ENCODE measurements around the gene SNX25.
"Not testable (repeated sequence)": the region's sequence is repeated elsewhere in the genome, so short reads cannot be mapped to it uniquely, and the experiment has no call there.

SNX25 gene

DNA sequence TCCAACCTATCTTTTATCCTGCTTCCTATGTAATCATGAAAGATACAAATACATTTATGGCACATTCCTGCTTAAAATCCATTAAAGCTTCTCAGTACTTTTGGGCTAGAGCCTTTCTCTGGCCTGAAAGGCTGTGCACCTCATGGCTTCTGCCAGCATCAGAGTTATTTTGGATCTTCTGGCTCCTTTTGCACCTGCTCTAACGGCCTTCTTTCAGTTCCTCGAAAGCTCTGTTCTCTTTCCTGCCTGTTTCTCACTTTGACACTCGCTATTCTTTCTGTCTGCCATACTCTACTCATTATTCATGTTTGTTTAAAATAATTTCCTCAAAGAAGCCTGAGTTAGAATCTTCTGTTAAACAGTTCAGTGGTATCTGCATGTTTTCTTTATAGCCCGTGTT lies 100.4 kb downstream of the SNX25 start:
- no peak for DNase-seq

DNA sequence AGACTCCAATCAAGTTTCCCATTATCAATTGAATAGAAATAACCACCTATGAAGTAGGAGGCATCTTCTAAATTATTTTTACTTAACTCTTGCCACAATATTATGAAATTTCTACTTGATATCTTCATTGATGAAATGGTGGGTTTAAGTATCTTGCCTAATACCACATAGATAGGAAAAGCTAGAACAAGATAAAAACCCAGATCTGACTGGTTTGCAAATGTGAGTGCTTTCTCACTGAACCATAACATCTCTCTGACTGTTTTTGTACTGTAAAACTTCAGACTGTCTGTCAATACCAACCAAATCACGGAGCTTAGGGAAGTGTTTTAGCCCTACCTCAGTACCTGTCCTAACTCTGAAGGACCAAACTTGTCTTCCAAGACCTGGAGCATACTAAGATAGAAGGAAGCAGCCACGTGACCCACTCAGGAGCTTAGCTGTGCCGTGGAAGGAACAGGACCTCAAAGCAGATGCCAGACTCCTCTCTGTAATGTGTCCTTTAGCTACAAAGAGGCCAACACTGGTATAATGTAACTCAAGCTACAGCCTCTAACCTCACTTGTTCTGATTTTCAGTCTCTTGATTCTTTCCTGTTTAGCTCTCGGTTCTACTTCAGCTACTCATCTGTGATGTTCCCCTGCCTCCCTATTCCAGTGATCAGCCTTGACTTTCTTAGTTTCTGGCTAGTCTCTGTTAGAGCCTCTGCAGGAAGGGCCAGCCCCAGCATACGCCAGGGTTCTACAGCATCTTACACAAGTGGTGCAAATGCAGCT lies 101.9 kb downstream of the SNX25 start:
- no peak for DNase-seq

DNA sequence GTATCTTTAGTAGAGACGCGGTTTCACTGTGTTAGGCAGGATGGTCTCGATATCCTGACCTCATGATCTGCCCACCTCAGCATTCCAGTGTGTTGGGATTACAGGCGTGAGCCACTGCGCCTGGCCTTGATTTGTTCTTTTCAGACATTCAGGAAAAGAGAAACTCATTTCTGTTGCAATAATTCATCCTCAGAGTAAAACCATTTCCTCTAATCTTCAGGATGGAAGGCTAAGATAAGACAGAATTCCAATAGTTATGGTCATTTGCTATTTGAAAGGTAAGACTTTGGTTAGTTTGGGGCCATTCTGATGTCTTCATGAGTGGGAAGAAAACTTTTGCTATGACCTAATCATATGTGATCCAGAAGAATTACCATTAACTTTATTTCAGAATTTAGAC lies 103.3 kb downstream of the SNX25 start:
- DNase-seq: no peak

DNA sequence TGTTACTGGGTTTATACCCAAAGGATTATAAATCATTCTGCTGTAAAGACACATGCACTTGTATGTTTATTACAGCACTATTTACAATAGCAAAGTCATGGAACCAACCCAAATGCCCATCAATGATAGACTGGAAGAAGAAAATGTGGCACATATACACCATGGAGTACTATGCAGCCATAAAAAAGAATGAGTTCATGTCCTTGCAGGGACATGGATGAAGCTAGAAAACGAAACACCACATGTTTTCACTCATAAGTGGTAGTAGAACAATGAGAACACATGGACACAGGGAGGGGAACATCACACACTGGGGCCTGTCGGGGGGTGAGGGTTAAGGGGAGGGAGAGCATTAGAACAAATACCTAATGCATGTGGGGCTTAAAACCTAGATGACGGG lies 108.1 kb downstream of the SNX25 start:
- not testable (repeated sequence) for DNase-seq

DNA sequence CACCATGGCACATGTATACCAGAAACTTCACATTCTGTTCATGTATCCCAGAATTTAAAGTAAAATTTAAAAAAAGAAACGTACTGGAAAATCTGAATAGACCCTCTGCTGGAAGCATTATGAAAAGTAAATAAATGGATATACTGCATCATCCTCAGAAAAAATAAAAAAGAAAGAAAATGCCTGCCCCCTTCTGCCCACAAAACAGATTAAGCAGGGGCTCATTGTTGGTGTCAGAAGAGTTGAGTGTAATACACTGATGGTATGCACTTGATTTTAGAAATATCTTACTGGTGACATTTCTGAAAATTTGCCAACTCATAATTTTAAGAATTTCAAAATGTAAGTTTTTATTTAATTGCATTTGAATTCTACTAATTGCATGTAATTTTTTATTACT lies 108.5 kb downstream of the SNX25 start:
- DNase-seq: no peak

DNA sequence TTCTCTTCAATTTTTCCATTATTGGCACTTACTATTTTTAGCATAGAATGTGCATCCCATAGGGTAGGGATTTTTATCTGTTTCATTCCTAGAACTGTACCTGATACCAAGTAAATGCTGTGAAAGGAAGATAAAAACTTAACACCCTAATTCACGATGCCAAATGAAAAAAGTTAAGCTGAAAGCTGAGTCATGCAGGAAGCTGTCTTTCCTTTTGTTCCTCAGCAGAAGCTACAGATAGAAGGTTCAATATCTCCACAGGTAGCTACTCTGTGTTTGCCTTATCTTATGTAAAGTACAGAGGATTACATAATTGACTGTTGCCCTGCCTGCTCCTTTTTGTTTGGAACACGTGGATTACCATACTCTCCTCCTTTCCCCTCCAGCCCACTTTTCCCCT lies 109.3 kb downstream of the SNX25 start:
- no peak for DNase-seq

DNA sequence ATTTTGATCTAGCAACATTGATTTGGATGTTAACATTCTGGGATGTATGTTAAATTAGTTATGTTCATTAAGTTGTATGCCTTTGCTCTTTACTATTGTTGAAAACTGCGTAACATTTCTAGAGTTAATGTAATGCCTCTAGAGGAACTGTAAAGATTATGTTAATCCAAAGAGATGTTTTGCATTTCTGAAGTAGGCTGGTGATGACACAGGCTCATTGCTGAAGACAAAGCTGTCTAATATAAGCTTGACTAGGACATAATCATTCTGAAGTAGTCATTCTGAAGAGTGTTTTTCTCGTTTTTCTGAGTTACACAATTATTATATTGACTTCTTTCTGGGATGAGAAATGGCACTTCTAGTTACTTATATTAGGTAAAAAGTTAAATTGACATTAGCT lies 113.4 kb downstream of the SNX25 start:
- DNase-seq: no peak

DNA sequence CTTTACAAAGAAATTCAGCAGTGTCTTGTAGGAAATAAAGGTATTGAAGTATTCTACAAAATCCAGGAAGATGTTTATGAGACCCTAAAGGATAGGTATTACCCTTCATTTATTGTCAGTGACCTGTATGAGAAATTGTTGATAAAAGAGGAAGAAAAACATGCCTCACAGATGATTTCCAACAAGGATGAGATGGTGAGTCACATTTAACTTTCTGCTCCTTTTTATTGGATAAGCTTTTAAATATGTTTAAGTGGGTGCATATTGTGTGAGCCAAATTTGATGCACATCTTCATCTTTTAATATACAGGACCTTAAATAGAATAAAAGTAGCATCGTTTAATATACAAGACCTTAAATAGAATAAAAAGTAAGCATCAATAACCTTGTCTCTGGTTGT lies 114.2 kb downstream of the SNX25 start:
- DNase-seq: no peak

DNA sequence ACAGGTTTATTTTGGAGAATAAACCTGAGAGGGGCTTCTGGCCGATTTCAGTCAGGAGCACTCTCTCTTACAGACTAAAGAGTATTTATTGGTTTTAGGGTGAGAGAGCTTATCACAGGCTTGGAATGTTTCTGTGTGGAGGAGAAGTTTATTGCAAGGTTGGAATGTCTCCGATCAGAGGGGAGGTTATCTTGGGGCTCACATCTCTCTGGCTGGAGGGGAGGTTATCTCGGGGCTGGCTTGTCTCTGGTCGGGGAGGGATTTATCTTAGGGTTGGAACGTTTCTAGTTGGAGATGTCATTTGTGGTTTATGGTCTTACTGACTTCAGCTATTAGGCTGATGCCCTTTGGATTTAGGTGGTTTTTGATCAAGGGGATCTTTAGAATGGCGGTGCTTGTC lies 115.0 kb downstream of the SNX25 start:
- not testable (repeated sequence) for DNase-seq

DNA sequence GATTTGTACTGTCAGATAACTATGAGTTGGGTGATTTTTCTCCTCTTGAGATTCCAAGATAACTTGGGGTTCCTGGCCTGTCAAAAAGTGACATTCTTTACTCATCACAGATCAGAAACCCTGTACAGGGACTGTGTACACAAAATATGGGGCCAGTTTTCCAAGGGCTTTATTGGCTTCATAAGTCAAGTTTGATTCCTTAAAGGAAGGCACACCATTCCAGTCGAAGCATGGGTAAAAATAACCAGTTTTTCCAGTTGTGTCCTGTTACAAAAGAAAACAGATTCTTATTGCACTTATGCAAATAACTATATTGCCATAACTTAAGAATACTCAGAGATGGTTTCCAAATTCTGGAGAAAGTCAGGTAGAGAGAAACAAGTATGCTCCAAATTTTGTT lies 116.3 kb downstream of the SNX25 start:
- not testable (repeated sequence) for DNase-seq

DNA sequence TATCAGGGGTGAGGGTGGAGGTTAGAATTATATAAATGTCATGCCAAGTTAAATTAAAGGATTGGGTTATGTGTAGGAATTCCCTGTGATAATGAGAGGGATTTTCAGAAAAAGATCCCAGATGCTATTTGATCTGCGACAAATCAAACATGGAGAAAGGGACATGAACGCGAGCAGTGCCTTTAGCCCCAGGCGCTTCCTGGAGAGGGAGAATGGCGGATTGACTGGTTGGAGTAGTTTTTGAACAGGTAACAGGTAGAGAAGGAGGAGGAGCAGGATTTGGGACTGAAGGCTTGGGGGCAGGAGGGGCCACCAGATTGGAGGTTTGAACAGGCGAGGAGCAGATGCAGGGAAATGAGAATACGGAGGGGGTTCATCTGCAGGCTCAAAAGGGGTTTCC lies 119.2 kb downstream of the SNX25 start:
- DNase-seq: no peak

DNA sequence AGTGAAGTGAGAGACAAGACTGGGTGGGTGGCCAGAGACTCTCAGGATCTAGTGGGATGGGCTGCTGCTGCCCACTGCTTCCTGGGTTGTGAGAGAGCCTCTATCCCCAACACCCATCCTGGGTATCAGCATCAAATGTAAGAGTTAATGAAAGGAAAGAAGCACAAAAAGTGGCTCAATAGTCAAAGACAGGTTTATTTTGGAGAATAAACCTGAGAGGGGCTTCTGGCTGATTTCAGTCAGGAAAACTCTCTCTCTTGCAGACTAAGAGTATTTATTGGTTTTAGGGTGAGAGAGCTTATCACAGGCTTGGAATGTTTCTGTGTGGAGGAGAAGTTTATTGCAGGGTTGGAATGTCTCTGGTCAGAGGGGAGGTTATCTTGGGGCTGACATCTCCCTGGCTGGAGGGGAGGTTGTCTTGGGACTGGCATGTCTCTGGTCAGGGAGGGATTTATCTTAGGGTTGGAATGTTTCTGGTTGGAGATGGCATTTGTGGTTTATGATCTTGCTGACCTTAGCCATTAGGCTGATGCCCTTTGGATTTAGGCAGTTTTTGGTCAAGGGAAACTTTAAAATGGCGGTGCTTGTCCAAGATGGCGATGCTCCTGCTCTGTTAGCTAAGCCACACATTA lies 120.6 kb downstream of the SNX25 start:
- DNase-seq: not testable (repeated sequence)

DNA sequence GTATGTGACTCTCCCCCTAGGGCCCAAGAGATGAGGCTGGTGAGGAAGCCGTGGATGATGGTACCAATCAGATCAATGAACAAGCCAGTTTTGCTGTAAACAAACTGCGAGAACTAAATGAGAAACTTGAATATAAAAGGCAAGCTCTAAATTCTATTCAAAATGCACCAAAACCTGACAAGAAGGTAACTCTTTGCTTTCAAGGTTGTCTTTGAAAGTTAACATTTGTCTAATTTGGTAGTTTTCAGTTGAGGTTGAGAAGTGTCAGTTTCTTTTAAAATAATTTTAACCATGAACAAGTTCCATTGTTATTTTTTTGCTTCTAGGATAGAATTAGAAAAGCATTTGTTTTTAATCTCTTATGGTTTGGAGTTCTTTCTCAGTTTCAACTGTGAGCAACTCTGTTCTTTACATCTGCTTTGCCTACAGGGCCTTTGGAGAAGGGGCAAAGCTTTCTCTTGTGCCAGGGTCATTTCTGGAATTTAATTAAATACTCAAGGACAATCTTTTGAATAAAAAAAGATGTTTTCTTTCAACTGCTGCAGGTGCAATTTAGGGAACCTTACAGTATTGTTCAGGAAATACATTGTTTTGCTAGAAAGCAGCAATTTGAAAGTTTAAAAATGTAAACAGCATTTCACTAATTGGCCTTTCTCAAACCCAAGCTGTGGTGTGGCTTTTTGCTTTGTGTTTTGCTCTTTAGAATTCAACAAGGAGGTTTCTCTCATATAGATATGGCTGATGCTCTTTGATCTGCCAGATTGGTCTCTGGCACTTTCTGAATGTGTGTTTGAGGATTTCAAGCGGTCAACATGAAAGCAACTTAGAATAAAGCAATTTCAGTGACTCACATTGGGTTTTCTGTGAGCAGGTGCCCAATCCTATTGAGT lies 123.4 kb downstream of the SNX25 start:
- no peak for DNase-seq

DNA sequence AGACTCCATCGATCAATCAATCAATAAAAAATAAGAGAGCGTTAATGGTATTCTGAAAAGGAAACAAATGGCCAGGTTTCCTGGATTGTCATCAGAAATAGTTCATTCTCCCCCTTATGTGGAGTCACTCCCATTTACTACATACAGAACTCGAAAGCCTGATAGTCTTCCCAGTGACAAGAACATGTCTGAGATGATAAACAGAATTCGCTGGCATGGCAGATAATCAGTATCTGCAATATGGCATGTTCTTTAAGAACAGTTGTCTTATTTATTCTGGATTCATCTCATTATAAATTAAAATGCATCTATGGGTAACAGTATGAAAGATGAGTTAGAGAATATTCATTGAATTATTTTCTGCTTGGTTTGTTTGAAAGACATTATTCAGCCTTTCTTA lies 124.9 kb downstream of the SNX25 start:
- no peak for DNase-seq

DNA sequence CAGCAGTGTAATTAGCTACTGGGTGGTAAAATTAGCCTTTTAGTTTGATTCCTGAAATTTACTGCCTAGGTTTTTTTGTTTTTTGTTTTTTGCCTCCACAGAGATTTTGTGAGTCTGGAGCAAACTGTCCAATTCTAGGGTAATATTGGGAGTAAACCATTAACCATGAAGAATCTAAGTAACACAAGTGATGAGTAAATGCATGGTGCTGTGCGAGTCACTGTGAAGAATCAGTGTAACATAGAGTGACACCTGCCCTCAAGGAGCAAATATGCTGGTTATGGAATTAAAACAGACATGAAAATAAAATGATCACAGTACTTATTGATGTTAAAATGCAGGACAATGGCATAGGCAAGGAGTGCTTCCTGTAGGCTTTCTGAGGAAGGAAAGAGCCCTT lies 126.2 kb downstream of the SNX25 start:
- DNase-seq: no peak

DNA sequence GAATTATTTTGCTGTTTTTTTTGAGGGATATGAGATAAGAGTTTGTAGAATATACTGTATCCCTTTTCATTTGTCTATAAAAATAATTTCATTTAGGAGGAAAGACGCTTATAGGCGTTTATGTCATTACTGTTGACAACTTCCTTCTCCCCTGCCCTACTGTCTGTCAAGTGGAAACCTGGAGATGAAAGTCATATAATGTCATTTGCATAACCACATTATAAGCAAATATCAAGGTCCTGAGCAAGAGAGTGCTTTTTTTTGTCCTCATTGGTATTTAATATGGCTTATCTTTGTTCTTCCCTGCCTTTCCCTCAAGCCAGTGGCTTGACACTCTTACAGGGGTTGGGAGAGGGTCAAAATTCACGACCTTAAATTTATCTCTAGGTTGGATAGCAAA lies 130.5 kb downstream of the SNX25 start:
- no peak for DNase-seq

DNA sequence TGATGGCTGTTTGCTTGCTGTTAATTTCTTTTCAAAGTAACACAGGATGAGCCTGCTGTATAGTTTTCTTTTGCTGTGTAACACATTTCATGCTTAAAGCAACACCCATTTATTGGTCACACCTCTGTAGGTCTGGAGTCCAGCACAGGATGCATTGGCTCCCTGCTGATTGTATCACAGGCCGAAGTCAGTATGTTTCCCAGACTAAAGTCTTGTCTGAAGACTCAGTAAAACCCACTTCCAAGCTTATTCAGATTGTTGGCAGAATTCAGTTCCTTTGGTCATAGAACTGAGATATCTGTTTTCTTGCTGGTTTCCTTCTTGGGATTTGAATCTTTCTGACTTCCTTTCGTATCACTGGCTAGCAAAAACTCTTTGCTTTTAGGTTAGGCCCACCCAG lies 132.0 kb downstream of the SNX25 start:
- no peak for DNase-seq

DNA sequence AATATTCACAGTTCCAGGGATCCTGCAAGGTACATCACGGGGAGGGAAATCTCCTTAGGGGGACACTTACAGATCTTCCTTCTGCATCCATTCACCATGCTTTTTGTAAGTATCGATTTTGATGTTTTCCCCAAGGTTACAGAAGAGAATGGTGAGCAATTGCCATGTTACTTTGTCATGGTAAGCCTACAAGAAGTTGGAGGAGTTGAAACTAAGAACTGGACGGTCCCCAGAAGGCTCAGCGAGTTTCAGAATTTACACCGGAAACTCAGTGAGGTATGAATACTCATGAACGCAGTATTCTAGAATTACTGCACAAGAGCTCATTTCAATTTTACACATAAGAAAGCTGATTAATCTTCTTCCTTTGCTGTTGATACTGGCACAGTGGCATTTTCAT lies 132.4 kb downstream of the SNX25 start:
- DNase-seq: no peak

DNA sequence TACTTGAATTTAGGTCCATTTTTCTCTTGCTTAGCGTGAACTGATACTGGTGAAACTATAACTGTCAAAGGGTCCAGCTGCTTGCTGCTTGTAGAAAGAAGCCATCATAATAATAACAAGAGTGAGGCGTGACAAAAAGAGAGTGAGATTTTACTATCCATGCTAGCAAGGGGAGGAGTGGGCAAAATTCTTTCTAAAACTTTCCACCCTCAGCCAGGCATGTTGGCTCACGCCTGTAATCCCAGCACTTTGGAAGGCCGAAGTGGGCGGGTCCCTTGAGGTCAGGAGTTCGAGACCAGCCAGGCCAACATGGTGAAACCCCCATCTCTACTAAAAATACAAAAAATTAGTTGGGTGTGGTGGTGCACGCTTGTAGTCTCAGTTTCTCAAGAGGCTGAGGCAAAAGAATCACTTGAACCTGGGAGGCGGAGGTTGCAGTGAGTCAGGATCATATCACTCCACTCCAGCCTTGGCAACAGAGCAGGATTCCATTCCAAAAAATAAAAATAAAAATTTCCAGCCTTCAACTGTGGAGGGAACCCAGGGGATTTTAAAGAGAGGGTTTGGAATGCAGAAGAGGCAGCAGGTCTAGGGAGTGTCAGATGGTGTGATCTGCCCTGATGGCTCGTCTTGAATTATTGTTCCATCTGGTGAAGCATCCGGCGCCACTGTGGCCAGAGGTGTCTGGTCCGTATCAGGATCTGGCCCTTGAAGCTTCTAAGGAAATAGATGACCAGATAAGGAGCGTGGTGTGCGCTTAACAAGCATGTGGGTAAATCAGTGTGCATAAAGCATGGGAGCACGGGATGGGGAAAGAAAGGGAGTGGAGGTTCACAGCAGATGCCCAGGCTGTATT lies 134.6 kb downstream of the SNX25 start:
- DNase-seq: no peak

DNA sequence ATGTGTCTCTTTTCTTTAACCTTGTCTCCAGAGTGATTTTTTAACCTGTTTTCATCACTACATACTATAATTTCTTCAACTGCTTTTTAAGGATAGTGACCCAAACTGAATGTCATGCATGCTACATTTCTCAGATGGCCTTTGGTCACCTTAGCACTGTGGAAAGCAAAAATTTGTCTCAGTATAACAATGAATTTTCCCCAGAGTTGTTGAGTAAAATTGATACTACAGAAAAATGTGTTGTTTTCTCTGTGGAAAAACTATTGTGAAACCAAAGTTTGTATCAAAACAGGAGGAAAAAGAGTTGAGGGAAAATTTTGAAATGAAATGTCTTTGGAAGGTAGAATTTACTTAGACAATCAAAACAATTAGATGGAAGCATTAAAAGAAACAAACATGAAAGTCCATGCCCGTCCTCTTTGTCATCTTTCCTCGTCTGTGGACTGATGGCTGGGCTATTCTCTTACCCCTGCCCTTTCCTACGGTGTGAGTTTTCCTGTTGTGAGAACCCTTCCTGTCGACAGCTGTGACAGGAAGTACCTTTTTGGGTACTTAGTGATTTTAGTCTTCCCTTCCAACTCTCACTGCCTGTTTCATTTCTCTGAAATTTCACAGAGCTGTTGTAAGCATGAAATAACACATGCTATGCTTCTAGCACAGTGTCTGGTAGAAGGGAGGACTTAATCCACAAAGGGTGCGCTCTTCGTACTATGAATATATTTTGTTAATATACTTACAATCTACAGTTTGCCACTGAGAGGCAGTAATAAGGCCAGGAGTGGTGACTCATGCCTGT lies 135.5 kb downstream of the SNX25 start:
- no peak for DNase-seq

DNA sequence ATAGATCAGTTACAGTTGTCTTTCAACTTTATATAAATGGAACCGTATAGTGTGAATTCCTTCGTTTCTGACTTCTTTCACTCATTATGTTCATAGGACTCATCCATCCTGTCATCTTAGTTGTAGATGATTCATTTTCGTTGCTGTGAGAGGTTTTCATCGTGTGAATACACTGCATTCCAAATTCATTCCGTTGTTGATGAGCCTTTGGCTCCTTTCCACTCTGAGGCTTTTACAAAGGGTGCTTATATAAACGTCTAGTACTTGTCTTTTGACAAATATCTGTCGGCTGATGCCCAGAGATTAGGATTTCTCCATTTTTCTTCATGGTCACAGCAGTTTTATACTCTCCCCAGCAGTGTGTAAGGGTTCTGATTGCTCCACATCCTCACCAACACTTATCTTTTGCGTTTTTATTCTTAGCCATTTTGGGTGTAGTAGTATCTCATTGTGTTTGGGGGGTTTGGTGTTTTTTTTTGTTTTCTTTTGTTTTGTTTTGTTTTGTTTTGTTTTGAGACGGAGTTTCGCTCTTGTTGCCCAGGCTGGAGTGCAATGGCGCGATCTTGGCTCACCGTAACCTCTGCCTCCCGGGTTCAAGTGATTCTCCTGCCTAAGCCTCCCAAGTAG lies 137.7 kb downstream of the SNX25 start:
- DNase-seq: no peak

Data from central memory CD4-positive, alpha-beta T cell (primary cell).